PFSK-1 (cell line): Measurements from ENCODE around the gene P2RY6.

ENCODE experiments used
- FOXP2 ChIP-seq: optimal IDR thresholded peaks from 2 replicates; pipeline ENCODE3; 2011; ENCODE audit warnings: borderline replicate concordance, control low read depth, inconsistent platforms; ENCODE audit not compliant: insufficient read depth; ENCODE audit errors: extremely low read length, extremely low read depth
- POLR2AphosphoS5 ChIP-seq: IDR thresholded peaks from 2 replicates; pipeline ENCODE4 v1.6.1; 2012; ENCODE audit warnings: low read depth, mild to moderate bottlenecking, control low read depth, low read length, moderate library complexity
- REST ChIP-seq, 2 experiments: IDR thresholded peaks; 2 replicates each; pipeline versions ENCODE4 v1.6.1 to v1.8.0; 2011 to 2012; ENCODE audit warnings: low read depth in 2 of 2, low read length in 2 of 2, control low read depth in 1 of 2, inconsistent platforms in 1 of 2, mild to moderate bottlenecking in 1 of 2, moderate library complexity in 1 of 2; ENCODE audit not compliant: insufficient read depth in 1 of 2
- SIN3A ChIP-seq: IDR thresholded peaks from 2 replicates; pipeline ENCODE4 v1.6.1; 2012; ENCODE audit warnings: mild to moderate bottlenecking, low read length, moderate library complexity, borderline replicate concordance; ENCODE audit not compliant: insufficient read depth
- TAF1 ChIP-seq: IDR thresholded peaks from 2 replicates; pipeline ENCODE4 v1.6.1; 2012; ENCODE audit warnings: low read length, control low read depth, borderline replicate concordance; ENCODE audit not compliant: insufficient read depth

The P2RY6 gene

DNA sequence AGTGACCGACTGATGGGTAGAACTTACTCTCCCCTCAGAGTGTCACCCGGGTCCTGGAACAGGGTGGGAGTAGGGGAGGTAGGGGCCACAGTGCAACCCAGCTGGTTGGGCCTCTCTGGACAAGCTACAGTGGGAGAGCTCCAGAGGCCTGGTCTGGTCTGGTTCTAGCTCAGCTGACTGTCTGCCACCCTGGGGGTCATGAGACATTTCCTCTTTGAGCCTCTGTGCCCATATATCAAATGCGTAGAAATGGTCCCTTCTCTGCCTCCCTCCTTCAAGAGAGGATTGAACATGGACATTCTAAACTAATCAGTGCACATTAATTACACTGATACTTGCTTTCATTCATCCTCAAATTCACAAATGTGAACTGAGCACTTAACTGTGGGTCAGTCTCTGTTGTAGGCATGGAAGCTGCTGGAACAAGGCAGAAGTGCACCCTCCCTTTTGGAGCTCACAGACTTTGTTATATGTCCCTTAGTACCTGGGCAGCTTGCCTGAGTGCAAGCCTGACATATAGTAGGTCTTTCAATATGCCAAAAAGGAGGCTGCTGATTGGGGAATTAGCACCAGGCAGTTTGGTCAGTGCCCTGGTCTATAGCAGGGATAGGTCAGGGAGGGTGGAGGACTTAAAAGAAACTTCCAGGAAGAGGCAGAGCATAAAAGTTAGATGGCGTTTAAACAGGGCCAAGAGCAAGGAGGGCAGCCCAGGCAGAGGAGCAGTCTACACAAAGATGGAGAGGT, 61.7 kb downstream of the P2RY6 start:
- TF ChIP-seq SIN3A (no peak), REST (IDR thresholded peaks at IDR 0.05; ENCODE audit: insufficient read depth in 1 of 2, low read depth in 2 of 2, low read length in 2 of 2) (no peak), TAF1 (no peak), POLR2AphosphoS5 (no peak), FOXP2 (no peak)

DNA sequence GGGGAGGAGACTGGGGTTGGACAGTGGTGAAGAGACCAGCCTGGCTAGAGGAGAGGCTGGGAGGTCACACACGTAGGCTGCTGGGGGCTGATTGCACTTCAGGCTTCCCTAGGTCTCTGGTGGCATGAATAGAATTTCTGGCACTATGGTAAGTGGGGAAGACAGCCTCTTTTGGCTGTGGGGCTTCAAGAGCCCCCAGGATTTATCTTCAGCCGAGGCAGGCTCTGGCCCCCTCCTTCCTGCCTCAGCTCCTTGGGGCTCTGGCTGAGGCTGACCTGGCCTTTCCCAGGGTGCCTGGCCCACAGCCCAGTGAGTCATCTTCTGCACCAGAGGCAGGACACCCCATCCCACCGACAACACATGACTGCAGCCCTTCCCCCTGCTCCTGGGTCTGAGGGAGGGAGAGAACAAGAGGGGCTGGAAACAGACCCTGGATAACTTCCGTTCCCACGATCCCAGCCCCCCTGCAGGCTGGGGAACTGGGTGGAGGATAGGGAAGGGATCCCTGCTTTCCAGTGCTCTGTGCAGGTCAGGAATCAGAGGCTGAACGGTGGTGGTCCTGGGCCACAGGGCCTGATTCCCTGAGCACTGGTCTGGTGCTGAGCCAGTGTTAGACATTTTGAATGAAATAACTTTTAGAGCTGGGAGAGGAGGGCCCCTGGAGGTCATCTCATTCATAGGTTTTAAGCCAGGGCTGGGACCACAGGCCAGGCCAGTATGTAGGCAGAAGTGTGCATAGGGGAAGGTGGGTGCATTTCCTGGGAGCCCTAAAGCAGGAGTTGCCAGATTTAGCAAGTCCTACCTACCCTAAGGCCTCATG, 62.5 kb downstream of the P2RY6 start:
- TF ChIP-seq SIN3A, result no peak
- TF ChIP-seq FOXP2, result peak; percentile 29

DNA sequence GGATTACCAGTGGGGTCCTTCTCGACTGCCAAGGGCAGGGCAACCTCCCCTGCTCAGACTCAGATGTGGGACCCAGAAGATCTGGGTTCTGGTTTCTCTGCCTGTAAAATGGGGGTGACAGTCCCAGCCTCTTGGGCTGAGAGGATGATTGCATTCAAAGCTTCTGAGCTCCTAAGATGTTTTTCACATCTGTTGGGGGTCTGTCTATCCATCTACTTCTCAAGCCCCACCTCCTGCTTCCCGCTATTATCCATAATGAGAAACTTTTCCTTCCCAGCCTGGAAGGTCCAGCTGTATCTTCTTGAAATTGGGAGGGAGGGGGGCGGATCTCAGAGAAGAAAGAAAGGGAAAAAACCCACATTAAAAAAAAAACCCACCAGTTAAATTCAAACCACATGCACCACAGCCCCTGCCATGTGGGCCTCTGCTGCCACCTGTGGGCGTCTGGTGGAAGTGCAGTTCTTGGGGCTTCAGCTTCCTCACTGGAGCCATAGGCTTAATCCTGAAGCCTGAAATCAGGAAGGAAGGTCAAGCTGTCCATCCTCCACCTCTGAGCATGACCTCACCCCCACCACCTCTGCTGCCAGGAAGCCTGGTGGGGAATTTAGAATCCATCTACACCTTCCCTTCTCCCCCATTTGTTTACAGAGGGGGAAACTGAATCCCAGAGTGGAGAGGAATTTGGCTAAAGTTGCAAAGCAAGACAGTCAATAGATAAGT, 63.2 kb downstream of the P2RY6 start:
- TF ChIP-seq FOXP2 (no peak), SIN3A (peak; percentile 82; the same call in 1 of the 2 replicates), TAF1 (peak; percentile 44; the same call in 1 of the 2 replicates), REST (IDR thresholded peaks at IDR 0.05; ENCODE audit: insufficient read depth in 1 of 2, low read depth in 2 of 2, low read length in 2 of 2) (peak in 1 of 2 experiments; percentile 48; a peak in 1 of 4 replicates), POLR2AphosphoS5 (peak; percentile 48; the same call in 1 of the 2 replicates)

GRCh38 chr11:73337846-73338245, 65.7 kb downstream of the P2RY6 start:
- TF ChIP-seq SIN3A, result no peak
- TF ChIP-seq TAF1, result no peak
- TF ChIP-seq REST (IDR thresholded peaks at IDR 0.05; ENCODE audit: insufficient read depth in 1 of 2, low read depth in 2 of 2, low read length in 2 of 2), result no peak
- TF ChIP-seq FOXP2, result no peak
- no peak for TF ChIP-seq POLR2AphosphoS5

DNA sequence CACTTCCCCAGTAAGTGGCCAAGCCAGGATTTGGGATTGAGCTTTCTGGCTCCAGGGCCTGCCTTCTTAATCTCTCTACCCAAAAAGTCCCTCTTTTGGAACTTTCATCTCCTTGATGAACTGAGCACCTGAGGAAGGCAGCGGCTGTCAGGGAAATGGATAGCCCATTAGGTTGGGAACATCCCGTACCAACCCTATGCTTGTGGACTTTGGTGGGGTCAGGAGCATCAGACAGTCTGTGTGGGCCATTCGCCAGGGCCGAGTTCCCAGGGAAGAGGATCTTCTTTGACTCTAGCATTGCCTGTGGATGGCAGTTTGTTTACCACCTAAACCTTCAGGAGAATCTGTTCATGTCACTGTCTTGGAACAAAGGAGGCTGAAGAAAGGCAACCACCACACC, 66.1 kb downstream of the P2RY6 start:
- no peak for TF ChIP-seq FOXP2
- no peak for TF ChIP-seq POLR2AphosphoS5
- no peak for TF ChIP-seq REST (IDR thresholded peaks at IDR 0.05; ENCODE audit: insufficient read depth in 1 of 2, low read depth in 2 of 2, low read length in 2 of 2)
- no peak for TF ChIP-seq TAF1
- no peak for TF ChIP-seq SIN3A
